Measurements from ENCODE around the gene C19orf38.
"Not testable (repeated sequence)": the region's sequence is repeated elsewhere in the genome, so short reads cannot be mapped to it uniquely, and the experiment has no call there.

C19orf38 gene

DNA sequence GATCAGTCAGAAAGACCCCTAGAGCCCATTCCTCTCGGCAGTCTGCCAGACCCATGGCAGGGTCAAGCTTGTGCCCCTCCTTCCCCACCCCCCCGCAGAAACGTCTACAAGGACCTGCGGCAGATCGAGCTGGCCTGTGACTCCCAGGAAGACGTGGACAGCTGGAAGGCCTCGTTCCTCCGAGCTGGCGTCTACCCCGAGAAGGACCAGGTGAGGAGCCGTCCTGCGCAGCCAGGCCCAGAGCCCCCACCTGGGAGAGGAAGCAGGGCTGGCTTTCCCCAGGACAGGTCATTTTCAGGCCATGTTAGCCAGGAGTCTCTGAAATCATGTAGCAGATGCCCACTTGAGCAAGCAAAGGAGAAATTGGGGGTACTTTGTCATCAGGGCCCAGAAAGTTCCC lies 24.5 kb upstream of the C19orf38 start:
- DNase-seq (ENCODE audit: low read depth in 3 of 3), result no peak

DNA sequence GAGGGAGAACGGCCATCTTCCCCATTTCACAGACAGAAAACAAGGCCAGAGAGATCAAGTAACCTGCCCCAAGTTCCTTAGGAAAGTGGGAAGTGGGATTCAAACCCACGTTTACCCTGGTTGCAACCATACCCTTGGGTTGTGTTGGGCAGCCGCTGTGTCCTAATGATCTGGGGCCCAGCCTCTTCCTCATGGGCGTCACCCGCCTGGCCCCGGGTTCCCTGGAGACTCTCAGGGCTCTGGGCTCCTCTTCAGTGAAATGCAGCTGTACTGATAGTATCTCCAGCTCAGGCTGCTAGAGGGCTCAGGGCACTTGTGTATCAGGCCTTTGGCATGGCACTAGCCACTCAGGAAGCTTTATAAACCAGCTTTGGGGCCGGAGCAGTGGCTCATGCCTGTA lies 22.0 kb upstream of the C19orf38 start:
- no peak for DNase-seq (ENCODE audit: low read depth in 3 of 3)

- DNase-seq (ENCODE audit: low read depth in 3 of 3), result no peak
These were observed 21.4 kb upstream of the C19orf38 start for GRCh38 chr19:10826846-10827245.

DNA sequence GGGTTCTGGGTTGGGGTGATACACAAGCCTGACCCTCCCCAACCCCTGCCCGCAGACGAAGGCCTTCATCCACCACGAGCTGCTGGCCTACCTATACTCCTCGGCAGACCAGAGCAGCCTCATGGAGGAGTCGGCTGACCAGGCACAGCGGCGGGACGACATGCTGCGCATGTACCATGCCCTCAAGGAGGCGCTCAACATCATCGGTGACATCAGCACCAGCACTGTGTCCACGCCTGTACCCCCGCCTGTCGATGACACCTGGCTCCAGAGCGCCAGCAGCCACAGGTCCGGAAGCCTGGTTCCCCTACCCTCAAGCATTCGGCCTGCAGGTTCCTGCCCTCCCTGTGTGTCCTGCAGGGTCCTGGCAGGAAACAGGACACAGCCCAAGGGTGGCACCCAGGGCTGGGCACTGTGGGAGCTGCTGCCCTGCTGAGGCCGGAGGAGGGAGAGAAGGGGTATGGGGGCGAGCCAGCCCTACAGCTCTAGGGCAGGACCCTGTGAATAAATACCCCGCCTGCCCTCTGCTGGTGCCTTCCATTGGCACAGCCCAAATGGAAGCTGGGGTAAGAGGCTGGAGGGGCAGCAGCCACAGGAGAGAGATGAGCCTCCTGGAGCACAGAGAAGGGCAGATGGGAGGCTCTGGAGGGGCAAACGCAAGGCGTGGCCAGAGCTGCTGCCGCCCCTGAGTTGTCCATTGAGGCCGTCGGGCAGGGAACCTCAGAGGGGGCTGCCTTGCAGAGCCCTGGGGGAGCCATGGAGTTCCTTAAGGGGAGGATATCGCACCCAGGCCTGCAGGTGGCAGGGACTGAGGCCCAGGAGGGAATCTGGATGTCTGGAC lies 19.0 kb upstream of the C19orf38 start:
- no peak for DNase-seq (ENCODE audit: low read depth in 3 of 3)

DNA sequence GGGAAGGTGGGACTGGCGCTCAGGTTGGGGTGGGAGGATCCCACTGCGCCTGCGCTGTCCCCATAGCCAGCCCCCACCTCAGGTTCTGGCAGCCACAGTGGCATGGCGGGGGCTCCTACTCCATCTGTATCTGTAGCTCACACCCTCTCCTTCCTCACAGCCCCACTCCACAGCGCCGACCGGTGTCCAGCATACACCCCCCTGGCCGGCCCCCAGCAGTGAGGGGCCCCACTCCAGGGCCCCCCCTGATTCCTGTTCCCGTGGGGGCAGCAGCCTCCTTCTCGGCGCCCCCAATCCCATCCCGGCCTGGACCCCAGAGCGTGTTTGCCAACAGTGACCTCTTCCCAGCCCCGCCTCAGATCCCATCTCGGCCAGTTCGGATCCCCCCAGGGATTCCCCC lies 18.2 kb upstream of the C19orf38 start:
- no peak for DNase-seq (ENCODE audit: low read depth in 3 of 3)

DNA sequence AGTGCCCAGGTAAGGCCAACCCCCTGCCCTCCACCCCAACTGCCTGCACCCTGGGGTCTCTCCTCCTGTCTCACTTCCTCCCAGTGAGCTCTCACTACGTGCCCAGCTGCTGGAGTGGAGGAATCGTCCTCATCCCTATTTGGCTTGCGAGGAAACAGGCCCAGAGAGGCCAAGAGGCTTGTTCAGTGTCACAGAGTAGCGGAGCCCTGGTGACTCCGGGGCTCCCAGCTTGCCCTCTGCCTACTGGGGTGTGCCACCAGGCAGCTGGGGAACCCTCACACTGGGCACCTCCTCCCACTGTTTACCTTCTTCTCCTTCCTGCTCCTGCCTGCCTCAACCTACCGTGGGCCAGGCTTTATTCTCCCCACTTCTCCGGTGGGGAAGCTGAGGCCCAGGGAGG lies 17.8 kb upstream of the C19orf38 start:
- no peak for DNase-seq (ENCODE audit: low read depth in 3 of 3)

DNA sequence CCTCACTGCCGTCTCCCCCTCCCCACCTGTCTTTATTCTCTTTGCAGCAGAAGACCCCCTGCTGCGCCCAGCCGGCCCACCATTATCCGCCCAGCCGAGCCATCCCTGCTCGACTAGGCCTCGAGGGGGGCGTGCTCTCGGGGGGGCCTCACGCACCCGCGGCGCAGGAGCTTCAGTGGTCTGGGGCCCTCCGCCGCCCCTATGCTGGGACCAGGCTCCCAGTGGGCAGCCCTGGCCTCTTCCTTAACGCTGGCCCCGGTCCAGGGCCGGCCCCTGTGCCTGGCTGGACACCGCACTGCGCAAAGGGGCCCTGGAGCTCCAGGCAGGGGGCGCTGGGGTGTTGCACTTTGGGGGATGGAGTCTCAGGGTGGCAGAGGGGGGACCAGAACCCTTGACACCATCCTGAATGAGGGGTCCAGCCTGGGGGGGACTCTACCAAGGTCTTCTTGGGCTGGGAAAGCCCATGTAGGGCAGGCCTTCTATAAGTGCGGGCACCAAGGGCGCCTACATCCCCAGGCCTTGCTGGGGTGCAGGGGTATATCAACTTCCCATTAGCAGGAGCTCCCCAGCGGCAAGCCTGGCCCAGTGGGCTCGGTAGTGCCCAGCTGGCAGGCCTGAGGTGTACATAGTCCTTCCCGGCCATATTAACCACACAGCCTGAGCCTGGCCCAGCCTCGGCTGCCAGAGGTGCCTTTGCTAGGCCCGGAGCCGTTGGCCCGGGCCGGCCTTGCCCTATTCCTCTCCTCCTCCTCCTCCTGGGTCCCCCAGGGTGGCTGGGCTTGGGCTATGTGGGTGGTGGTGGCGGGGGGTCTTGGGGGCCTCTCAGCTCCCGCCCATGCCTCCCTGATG lies 17.1 kb upstream of the C19orf38 start:
- DNase-seq (ENCODE audit: low read depth in 3 of 3), result no peak

DNA sequence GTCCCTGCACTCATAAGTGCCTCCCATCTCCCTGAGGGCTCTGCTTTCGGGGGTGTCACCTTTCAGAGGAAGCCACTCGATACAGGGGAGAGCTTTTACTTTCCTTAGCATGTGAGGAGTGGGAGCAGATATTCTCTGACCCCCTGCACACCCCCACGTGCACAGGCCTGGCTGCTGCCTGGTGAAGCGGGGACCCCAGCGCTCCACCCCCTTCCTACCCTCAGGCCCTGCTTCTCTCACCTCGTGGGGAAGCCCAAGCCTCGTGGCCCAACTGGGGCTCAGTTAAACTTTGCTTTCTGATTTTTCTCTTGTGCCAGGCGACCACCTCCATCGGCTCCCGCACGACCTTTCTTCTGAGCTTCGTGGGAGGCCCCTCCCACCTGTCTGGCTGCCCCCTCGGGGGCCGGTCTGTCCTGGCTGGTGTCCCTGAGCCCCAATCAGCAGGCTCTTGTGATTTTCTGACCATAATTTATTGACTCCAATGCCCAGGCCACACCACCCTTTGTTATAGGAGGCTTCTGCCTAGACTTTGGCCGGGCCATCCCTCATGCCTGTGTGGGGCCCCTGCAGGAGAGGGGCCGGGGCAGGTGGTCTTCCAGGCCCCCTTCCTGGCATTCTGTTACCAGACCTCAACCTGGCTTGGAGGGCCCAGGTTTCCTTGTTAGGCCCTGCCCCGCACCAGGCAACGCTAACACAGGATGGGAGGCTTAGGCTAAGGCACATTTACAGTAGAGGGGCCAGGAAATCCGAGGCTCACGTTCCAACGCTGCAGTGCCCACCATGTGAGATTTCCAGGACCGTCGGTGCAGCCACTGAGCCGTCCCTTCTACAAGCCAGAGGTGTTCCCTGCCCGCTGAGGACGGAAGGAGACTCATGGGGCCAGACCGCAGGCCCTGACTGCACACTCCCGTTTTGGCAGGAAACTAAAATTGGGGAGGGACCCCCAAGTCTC lies 16.0 kb upstream of the C19orf38 start:
- no peak for DNase-seq (ENCODE audit: low read depth in 3 of 3)

DNA sequence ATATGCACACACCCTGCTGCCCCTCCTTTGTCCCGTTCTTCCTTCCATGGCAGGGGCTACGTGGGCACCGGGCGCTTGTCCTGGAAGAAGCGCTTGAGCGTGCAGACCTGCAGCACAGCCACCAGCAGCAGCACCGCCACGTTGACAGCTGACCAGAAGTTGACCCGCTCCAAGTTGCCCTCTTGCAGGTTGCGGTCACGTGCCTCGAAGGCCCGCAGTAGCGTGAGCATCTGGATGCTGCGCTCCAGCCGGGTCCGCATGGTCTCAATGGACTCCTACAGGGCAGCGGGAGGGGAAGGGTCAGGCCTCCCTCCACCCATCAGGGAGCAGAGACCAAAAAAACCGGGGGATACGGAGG lies 15.3 kb upstream of the C19orf38 start:
- no peak for DNase-seq (ENCODE audit: low read depth in 3 of 3)

GRCh38 chr19:10835089-10835753 lies 13.0 kb upstream of the C19orf38 start:
- no peak for DNase-seq (ENCODE audit: low read depth in 3 of 3)

- DNase-seq (ENCODE audit: low read depth in 3 of 3), result peak; percentile 97 to 100 (median 98)
These were observed 12.3 kb upstream of the C19orf38 start, which contains the start of gene TMED1 for GRCh38 chr19:10835754-10836478. TMED1 (minus strand) TSS chr19:10836212; CDS start chr19:10836191, 21 bp downstream.

DNA sequence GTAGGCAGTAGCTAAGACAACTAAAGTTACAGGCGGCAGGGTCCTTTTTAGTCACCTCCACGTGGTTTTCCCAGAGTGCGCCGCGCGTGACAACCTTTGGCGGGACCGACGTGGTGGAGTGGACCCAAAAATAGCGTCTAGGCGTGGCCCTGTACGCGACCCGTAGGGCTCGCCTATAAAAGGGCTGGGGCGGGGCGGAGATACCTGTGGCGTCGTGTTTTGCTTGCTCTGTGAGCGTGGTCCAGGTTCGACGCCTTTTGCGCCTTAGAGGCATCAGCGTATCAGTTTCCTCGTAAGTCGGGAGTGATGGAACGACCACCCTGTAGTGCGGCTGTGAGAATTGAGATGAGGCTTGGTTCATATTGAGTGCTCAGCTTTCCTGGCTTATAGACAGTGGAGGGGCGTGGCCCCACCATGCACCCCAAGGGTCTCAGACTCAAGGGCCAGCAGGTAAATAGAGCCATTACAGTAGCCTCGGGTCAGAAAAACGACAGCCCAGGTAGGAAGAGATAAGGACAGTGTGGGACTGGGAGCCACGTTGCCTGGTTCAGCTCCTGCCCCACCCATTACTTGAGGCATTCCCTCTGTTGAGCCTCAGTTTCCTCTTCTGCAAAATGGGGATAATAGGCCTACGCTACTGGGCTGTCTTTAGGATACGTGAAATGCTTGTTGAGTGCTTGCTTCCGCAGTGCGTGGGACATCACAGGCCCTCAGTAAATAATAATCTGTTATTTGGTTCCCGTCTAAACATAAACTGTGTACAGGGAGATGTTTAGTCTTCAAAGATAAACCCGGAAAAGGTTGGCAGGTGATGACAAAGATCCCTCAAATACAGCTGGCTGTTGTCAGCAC lies 11.5 kb upstream of the C19orf38 start:
- DNase-seq (ENCODE audit: low read depth in 3 of 3), result peak; percentile 68 to 87 (median 74)

- DNase-seq (ENCODE audit: low read depth in 3 of 3), result not testable (repeated sequence)
These were observed 10.6 kb upstream of the C19orf38 start for GRCh38 chr19:10837649-10838048.

DNA sequence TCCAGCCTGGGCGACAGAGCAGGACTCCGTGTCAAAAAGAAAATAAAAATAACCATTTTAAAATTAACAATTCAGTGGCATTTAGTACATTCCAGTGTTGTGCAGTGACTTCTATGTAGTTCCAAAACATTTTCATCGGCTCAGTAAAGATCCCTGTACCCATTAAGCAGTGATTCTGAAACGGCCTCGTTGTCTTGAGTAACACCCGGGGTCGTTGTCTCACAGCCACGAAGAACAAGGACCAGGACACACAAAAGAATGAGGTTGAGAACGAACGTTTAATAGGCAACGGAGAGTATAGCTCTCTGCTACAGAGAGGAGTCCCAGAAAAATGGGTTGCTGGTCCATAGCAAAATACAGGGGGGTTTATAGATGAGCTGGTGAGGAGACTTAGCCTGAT lies 9.8 kb upstream of the C19orf38 start:
- no peak for DNase-seq (ENCODE audit: low read depth in 3 of 3)

DNA sequence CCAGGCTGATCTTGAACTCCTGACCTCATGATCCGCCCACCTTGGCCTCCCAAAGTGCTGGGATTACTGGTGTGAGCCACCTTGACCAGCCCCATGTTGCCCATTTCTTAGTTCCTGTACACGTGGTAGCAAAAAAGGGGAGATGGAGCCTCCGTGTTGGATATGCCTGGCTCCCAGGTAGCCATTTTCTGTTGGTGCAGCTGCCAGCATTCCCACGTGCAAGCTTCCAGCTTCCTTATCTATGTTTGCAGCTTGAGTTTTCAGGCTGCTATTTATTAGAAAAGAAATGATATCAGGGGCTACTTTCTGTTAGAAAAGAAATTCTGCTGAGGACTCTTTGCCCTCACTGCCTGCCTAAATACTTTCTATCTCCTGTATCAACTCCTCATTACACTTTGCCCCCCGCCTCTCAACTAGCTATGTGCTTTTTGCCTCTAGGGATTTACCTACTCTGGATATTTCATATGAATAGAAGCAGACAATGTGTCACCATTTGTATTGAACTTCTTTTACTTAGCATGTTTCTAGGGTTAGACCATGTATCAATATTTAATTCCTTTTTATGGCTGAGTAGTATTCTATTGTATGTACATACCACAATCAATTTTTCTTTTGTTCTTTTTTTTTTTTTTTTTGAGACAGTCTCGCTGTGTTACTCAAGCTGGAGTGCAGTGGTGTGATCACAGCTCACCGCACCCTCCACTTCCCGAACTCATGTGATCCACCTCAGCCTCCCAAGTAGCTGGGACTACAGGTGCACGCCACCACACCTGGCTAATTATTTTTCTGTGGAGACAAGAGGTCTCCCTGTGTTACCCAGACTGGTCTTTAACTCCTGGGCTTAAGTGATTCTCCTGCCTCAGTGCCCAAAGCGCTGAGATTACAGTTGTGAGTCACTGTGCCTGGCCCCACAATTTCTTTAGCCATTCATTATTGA lies 8.8 kb upstream of the C19orf38 start:
- no peak for DNase-seq (ENCODE audit: low read depth in 3 of 3)

- DNase-seq (ENCODE audit: low read depth in 3 of 3), result no peak
These were observed 5.4 kb upstream of the C19orf38 start for GRCh38 chr19:10842788-10843187.

GRCh38 chr19:10846500-10847202 lies 1.6 kb upstream of the C19orf38 start:
- no peak for DNase-seq (ENCODE audit: low read depth in 3 of 3)

GRCh38 chr19:10850631-10851030 lies 2.4 kb downstream of the C19orf38 start:
- no peak for DNase-seq (ENCODE audit: low read depth in 3 of 3)
